Kasumi-1 (cell line): Measurements from ENCODE around the gene DGKG.

Experiments used
- DNase-seq, 2 experiments: peaks; one replicate each; lab custom pipeline; 2025; lab: John Stamatoyannopoulos, UW

DGKG gene

DNA sequence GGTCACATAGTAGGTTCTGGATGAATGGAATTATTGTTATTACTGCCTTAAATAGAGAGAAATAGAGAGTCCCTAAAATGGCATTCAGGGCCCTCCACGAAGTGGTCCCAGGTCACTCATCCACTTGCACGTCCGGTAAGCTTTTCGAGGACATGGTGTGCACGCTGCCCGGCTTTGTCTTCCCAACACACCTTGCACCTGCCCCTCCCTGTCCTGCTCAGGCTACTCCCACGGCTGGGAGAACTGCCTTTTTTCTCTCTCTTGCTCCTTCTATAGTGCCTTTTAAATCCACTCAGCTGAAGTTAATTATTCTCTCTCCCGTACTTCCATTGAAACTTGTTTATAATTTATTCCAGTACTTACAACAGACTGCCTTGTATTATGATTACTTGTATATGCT, 5.6 kb upstream of the DGKG start:
- no peak for DNase-seq

DNA sequence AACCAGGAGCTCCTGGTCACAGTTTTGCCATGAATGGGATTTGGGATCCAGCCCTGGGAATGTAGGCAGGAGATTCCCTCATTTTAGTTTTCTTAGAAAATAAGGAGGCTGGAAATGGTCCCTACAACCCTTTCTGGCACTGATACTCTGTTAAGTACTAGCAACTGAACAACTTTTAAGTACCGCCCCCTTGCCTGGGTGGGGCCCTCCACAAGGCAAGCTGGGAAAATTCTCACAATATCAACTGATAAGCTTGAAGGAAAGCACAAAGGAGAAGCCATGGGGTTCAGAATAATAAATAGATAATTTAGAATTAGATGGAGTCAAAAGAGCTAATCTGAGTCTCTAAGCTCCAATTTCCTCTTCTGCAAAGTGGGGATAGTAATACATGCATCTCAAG, 4.2 kb upstream of the DGKG start:
- DNase-seq = no peak

DNA sequence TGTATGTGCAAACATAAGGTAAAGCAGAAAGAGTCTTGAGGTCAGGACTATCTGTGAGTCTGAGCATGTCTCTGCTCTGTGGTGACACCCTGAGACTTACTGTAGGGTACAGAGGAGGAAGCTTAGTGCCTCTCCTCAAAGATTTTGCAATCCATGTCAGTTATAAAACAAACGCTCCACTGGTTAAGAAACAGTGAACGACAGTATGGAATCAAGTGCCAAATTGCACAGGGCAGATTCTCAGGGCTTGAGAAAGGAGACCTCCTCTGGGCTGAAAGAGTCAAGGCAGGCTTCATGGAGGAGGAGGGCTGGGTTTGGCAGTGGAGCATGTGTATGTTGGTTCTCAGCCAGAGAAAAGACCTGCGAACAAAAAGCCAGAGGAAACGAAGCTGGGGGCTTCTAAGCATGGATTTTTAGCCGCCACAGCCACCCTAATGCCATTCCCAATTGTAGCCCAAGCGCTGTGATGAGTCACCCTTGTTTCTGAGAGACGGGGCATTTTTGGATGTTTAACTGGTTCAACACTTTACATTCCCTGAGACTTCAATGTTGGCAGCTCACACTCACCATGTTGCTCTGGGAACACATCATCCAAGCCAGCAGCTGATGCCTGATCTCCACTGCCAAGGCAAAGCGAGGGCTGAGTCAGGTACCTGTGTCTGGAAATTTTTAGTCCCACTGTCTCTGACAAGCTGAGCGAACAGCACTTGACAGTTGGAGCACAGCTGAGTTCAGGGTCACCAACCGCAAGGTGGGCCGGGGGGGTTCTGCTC, 3.4 kb upstream of the DGKG start:
- DNase-seq = peak; percentile 80 to 87

DNA sequence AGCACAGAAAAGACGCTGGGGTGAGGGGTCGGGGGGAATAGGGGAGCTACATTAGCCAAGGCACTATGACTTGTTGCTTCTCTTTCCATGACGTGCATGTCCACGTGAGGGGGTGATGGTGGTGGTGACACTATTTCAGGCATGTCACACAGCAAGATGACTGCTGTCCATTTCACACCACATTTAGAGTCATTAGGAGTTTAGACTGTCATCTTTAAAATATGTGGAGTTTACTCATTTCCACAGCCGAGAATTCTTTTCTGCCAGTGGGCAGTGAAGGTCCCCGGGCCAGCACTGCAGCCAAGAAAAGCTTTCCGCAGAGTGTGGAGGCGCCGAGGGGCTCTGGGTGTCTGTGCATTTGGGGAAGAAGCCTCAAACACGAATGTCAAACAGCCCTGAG, 954 bp upstream of the DGKG start:
- DNase-seq = no peak

DNA sequence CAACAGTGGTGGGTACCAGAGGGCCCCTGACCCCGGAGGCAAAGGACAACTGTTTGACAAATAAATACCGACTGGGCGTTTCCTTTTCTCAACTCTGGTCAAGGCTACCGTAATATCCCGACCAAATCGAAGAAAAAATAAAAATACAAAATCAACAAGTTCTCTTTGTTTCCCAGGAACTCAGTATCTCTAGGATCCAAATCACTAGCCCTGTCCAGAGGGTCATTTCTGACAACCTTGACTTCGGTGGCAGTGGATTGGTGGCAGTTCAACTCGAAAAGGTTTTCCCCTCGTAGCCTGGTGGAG, 456 bp upstream of the DGKG start:
- no peak for DNase-seq

DNA sequence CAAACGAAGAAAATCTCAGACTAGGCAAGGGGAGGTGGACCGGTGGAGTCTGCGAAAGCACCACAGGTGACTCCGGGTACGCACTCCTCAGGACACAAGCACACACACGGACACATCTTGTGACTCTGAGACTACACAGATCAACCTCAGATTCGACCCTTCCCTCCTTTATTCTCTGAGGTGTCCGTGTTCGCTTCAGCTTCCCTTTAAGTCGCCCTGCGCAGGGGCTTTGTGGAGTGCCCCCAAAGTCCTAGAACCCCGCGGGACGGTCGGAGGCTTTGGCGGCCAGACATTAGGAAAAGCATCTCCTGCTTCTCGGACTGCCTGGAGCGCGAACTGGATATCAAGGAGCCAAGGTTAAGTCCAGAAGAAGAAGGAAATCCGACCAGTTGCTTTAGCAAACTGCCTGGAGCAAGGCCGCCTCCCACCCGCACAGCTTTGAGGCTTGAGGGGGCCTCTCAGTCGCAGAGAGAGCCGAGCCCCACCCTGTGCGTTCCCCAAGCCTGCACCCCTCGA, 730 bp downstream of the DGKG start:
- no peak for DNase-seq

DNA sequence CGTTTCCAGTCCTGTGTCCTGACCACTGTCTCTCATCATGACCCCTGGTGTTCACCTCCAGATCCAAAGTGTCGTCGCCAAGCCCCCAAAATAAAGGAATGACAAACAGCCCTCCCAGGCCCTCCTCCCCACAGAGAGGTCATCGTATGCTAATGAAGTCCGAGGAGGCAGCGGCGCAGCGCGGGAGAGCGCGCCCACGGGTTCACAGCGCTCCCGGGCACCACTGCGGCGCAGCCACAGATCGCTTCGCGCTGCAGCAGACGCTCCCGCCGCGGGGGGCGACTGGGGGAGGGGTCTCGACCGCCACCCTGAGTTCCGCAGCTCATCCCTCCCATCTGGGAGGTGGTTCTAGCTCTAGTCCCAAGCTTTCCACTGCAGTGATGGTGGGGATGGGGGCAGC, 1.3 kb downstream of the DGKG start:
- no peak for DNase-seq

DNA sequence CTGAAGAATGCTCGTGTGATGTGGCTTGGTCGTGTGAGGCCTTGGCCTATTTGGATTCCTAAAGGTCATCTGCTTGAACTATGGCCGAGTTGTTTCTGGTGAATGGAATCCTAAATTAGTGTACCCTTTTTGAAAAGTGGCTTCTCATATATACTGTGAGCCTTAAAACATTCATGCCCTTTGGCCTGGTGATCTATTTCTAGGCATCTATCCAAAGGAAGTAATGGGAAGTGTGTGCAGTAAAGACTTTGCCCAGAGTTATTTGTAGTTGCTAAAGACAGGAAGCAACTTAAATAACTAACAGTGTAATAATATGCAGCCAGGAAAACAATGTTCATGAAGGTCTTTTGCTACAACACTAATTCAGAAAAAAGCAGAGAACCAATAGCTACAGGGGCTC, 3.0 kb downstream of the DGKG start:
- peak; percentile 52 to 53 for DNase-seq

DNA sequence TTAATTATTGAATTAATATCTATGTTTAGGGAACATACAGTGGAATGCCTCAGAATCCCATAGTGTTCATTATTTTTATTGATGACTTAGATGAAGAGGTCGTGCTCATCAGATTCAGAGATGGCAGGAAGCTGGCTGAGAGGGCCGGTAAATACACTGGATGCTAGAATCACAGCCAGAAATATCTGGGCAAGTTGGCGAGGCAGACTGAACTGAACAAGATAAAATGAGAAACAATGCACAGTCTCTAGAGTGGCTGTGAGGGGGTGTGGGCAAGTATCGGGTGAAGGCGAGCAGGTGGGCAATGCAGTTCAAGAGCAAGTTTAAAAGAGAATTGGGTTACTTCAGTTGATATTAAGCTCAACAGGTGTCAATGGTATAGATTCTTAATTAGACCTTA, 5.9 kb downstream of the DGKG start:
- DNase-seq = no peak

DNA sequence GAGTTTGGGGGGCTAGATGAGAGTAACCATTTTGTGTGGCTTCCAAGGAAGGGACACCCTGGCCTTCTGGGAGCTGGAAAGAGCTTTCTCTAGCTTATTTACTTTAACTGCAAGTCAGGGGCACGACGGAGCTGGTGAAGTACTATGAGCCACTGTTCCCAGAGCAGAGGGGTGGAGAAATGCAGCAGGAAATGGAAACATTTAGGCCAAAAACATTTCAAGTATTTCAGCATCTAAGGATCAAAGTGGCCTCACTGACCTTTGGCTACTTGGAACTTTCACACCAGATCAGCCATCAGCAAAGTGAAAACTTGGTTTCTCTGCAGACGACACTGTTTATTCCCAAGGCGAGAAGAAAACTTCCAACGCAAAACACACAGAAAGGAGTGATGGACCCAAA, 7.9 kb downstream of the DGKG start:
- no peak for DNase-seq

DNA sequence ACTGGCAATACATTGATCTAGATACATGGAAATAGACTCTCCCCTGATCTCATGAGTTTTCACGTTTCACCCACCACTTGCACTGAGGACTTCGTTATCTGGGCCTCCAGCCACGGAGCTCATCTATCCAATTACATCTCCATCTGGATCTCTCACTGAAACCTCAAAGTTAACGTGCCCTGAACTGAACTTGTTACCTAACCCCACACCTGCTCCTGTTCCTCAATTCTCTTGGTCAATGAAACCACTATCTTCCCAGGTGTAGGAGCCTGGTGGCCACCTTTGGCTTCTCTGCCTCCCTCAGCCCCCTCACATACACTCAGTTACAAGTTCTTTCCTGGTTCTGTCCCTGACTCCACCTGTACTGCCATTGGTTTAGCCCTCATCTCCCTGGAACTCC, 9.7 kb downstream of the DGKG start:
- no peak for DNase-seq

DNA sequence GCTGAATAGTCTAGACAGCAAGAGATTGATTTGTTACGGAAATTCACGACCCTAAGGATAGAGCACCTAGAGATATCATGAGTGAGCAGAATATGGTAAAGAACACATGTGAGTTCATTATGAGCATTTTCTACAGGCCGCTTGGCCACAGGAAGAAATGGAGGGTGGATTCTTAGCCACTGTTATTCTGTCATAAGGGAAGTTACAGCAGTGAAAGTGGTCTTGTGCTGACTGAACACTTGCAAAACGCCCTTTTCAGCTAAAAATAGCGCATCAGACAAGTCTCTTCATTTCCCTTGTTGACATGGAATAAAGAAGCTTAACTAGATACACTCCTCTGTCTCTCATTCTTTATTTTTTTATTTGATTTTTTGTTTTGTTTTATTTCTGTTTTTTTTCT, 19.8 kb downstream of the DGKG start:
- DNase-seq = peak; percentile 87 to 88

DNA sequence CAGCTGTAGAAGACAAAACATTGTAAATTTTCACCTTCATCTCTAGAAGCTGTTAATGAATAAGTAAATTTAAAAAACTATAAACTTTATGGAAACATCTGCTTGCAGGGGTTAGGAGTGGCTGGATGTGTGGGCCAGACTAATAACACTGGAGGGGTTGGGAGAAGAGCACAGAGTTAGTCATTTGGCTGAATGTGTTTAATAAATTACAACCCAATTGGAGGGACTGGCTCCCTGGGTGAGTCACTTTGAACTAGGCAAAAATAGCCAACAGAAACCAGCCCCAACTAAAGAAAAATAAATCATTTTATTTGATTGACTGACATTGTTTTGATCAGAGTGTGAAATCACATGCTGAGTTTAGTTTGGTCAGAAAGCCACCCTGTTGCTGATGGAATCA, 21.8 kb downstream of the DGKG start:
- no peak for DNase-seq

DNA sequence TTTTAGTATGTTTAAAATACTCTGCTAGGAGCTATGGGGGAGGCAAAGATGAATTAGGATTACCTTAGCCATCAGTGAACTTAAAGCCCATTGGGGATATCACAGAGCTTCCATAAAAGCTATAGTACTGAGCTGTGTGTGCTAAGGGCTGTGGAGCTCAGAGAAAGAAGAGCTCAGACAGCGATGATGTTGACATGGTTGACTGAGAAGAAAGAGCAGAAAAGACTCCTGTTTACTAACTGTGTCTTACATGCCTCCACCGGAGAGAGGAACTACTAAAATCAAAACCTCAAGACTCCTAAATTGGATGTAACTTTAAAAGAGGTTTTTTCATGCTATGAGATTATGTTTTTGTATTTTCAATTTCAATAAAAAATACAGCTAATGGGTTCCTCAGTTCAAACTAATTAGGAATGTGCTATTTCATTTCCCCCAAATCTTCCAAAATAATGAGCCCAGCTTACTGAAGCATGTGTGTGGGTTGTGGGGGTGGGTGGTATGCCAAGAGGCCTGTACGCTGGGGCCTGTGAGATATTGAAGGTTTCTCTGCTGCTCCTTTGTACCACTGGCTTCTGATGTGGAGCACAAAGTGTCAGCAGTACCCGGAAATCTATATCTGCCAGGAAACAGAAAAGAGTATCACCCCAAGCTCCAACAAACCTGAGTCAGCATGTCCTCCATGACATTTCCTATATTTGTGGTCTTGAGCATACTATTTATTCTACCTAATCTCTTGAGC, 22.7 kb downstream of the DGKG start:
- DNase-seq = no peak

DNA sequence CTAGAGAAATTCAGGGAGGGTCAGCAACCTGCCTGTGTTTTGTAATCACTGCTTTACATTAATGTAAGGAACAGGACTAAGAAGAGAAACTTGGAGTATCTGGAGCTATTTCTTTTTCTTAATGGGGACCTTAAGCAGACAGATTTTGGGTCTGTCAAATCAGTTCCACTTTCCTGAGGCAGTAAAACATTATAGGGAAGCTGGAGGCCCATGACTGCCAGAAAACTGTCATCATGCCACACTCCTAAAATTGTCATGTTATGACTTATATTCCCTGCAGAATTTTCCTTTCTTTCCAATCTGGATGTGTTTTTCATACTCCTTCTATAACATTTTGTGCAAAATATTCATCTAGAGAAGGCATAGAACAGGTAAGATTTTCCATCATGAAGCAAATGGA, 28.8 kb downstream of the DGKG start:
- no peak for DNase-seq

DNA sequence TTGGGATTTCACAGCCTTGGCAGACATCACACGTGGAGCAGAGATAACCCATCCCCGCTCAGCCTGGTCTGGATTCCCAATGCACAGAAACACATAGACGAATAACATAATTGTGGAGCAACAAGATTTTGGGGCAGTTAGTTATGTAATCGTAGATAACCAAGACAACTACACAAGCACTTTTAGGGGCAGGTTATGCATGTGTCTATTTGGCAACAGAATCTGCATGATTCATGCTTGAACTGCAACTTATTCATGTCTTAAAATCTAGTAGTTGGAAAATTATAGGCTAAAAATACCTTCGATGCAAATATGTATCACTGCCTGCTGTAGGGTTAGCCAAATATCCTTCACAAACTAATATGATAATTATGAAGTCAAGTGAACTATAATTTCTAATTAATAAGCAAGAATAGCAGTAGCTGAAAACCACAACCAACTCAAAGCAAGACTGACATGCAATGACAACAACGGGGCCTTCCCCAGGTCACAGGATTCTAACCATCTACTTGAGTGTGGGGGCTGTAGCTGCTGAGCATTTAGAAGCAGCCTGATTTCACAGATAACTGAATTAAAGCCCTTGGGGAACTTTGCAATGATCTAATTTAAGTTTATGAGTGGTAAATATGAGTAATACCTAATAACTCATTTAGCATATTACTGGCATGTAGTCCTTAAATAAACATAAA, 31.1 kb downstream of the DGKG start:
- no peak for DNase-seq

DNA sequence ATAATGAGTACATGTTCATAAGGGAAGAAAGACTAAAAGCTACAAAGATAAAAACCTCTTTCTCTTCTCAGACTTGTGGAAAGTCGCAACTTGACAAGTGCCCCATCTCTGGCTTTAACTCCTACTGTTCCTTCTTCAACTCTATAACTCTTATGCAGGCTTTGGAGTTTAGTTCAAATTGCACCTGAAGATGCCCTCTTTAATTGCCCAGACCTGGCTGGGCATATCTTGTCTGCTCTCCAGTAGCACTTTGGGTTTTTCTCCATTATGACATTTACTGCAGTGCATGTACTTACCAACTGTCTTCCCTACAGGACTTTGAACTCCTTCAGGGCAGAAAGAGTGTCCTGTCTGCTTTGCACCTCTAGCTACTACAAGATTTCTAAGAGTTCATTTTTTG, 32.4 kb downstream of the DGKG start:
- DNase-seq = no peak

DNA sequence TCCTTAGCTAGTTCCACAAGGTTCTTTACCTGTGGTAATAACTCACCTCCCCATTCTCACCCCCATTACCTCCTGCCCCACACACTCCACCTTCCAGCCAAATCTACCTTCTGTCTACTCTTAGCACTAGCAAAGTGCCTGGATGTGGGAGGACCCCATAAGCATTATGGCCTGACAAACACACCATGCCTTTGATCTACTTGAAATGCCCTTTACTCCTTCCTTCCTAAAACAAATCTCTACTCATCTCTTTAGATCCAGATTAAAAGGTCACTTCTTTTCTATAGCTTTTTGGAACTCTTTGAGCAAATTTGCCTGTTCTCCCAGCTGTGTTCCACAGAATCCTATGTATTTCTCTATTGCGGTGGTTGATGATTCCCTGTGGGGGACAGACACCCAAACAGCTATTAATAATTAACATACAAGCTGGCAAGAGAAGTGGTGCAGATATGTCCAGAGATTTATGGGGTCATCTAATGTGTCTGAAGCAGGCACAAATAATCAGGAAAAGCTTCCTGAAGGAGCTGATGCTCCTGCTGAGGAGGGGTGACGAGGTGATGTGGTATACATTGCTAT, 34.0 kb downstream of the DGKG start:
- no peak for DNase-seq

DNA sequence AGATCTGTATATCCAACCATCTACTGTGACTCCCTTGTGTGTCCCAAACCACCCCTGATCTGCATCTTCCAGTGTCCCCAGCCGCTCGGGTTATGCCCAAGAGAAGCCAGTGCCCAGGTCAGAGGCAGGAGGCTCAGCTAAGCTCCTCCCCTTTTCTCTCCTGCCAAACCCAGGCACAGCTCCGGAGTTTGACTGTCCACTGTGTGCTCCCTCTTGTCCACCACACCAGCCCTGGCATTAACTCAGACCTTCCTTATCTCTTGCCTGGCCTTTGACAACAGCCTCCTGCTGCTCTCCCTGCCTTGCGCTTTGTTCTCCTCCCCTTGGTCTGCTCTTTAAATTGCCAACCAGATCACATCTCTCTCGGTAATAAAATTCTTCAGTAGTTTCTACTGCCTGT, 39.3 kb downstream of the DGKG start:
- DNase-seq = no peak

DNA sequence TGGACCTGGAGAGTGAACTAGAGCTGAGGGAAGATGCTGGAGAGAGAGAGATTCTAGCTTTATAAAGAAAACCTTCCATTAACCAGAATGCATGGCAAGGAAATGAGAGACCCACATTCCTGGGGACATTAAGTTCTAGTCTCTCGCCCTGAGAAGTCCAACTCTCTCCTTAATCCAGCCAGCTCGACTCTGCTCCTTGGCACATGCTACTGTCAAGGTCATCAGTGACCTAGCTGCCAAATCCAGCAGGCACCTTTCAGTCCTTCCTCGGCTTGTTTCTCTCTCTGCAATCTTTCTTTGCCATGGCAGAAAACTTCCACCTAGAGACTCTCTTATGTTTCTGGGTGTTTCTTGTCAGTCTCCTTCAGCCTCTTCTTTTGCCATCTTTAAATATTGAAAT, 40.3 kb downstream of the DGKG start:
- DNase-seq = no peak

DNA sequence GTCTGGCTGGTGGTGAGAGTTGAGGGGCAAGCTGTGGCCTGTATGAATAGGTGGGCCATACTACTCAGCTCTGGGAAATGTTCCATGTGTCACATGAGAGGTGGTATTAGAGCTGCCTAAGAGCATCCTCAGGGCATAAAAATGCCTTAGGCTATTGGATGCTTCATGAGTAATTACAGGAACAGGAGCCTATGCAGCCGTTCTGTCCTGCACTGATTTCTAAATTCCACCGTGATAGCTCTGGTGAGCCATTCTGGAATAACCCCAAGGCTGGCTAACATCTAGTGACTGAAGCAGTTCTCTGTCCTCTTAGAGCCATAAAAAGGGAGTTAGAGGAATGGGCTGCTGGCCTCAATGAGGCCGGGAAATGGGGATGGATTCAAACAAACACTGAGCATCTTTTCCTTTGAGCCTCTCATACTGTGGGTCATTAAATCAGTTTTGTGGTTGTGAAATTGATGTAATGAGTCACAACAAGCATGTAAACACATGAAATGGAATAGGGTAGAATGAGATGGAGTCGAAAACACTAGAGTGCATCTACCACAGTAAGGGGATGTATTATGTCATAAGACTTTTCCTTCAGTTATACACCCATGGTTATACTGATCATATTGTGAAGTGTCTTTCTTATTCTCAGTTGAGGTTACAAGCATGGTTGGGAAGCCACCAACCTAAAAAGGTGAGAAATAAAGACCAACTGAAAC, 41.0 kb downstream of the DGKG start:
- no peak for DNase-seq

DNA sequence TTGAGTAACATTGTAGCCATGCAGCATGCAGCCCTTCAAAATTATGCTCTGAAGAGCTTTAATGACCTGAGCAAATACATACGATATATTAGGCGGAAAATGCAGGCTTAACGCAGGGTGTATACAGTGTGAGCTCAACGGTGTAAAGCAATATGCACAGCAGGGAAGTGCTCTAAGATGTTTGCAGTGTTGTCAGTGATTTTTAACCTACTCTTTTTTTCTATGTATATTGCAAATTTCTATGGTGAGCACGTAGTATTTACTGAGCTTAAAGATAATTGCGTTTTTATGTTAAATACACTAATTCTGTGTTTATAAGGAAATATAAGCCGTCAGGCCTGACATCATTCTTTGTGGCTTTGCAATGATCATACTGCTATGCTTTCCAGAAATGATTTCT, 42.1 kb downstream of the DGKG start:
- no peak for DNase-seq
